Measurements from ENCODE around the gene MOV10L1.
A peak's percentile ranks its signal among the peaks of the same experiment; 100 is the strongest.

The MOV10L1 gene

DNA sequence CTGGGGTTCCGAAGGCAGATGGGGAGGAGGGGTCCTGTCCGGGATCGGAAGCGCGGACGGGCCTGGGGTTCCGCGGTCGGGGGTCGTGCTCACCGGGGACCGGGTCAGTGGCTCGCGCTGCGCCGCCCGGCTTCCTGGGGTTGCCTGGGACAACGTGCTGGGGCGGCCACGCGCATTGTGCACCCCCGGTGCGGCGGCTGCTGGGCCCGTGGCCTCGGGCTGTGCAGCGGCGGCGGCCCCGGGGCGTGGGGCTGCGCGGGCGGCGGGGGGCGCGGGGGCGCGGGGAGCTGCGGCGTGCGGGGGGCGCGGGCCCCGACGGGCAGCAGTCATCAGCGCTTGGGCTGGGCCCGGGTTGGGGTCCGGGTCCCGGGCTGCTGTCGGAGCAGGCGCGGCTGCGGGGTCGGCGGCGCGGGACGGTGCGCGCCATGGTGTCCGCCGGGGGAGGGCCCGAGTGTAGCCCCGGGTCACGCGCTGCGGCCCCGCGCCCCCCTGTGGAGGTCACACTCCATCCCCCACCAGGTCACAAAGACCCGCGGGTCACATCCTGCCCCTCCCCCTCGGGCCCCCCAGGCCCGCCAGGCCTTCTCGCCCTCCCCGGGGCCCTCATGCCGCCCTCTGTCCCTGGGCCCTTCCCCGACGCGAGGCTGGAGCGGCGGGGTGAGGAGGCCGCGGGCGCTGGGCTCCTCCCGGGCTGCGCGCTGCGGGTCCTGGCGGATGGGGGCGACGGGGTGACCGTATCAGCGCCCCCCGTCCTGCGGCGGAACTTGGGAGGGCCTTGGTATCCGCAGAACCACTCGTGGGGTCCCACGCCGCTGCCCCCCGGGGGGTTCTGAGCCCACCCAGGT, 31.5 kb upstream of the MOV10L1 start, which contains the start of gene TTLL8:
Gene TTLL8, minus strand, starts transcription at position 238 of the 845 bp plus-strand sequence.
- TF ChIP-seq TAF1 (IDR thresholded peaks at IDR 0.05; ENCODE audit: low read depth) (no peak), RAD21 (IDR thresholded peaks at IDR 0.05; ENCODE audit: low read depth) (no peak), TEAD4 (IDR thresholded peaks at IDR 0.05) (no peak), FOXM1 (IDR thresholded peaks at IDR 0.05; ENCODE audit: borderline replicate concordance, low read depth) (no peak), TCF12 (IDR thresholded peaks at IDR 0.05; ENCODE audit: low read depth) (no peak), YY1 (IDR thresholded peaks at IDR 0.05; ENCODE audit: low read depth) (no peak), ZBTB7A (IDR thresholded peaks at IDR 0.05; ENCODE audit: low read depth) (no peak), CREB1 (IDR thresholded peaks at IDR 0.05; ENCODE audit: low read depth) (no peak), NFIC (IDR thresholded peaks at IDR 0.05) (no peak), CEBPB (IDR thresholded peaks at IDR 0.05) (no peak), EP300 (IDR thresholded peaks at IDR 0.05; ENCODE audit: borderline replicate concordance) (no peak), EGR1 (IDR thresholded peaks at IDR 0.05) (no peak)
- TF ChIP-seq, protein P1, sequence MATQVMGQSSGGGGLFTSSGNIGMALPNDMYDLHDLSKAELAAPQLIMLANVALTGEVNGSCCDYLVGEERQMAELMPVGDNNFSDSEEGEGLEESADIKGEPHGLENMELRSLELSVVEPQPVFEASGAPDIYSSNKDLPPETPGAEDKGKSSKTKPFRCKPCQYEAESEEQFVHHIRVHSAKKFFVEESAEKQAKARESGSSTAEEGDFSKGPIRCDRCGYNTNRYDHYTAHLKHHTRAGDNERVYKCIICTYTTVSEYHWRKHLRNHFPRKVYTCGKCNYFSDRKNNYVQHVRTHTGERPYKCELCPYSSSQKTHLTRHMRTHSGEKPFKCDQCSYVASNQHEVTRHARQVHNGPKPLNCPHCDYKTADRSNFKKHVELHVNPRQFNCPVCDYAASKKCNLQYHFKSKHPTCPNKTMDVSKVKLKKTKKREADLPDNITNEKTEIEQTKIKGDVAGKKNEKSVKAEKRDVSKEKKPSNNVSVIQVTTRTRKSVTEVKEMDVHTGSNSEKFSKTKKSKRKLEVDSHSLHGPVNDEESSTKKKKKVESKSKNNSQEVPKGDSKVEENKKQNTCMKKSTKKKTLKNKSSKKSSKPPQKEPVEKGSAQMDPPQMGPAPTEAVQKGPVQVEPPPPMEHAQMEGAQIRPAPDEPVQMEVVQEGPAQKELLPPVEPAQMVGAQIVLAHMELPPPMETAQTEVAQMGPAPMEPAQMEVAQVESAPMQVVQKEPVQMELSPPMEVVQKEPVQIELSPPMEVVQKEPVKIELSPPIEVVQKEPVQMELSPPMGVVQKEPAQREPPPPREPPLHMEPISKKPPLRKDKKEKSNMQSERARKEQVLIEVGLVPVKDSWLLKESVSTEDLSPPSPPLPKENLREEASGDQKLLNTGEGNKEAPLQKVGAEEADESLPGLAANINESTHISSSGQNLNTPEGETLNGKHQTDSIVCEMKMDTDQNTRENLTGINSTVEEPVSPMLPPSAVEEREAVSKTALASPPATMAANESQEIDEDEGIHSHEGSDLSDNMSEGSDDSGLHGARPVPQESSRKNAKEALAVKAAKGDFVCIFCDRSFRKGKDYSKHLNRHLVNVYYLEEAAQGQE (IDR thresholded peaks at IDR 0.05; ENCODE audit: low read depth), result no peak
- TF ChIP-seq, protein P2, sequence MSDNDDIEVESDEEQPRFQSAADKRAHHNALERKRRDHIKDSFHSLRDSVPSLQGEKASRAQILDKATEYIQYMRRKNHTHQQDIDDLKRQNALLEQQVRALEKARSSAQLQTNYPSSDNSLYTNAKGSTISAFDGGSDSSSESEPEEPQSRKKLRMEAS (IDR thresholded peaks at IDR 0.05), result no peak
- TF ChIP-seq, protein P3, sequence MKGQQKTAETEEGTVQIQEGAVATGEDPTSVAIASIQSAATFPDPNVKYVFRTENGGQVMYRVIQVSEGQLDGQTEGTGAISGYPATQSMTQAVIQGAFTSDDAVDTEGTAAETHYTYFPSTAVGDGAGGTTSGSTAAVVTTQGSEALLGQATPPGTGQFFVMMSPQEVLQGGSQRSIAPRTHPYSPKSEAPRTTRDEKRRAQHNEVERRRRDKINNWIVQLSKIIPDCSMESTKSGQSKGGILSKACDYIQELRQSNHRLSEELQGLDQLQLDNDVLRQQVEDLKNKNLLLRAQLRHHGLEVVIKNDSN (IDR thresholded peaks at IDR 0.05), result no peak

GRCh38 chr22:50058906-50059880, 30.6 kb upstream of the MOV10L1 start:
- 0 out of 2 replicates have a peak, but pooled peaks have one; percentile 38 for TF ChIP-seq ZBTB7A (IDR thresholded peaks at IDR 0.05; ENCODE audit: low read depth)
- no peak for TF ChIP-seq EGR1 (IDR thresholded peaks at IDR 0.05)
- no peak for TF ChIP-seq TAF1 (IDR thresholded peaks at IDR 0.05; ENCODE audit: low read depth)
- no peak for TF ChIP-seq TCF12 (IDR thresholded peaks at IDR 0.05; ENCODE audit: low read depth)
- TF ChIP-seq NFIC (IDR thresholded peaks at IDR 0.05), result no peak
- no peak for TF ChIP-seq TEAD4 (IDR thresholded peaks at IDR 0.05)
- TF ChIP-seq, protein P2 (IDR thresholded peaks at IDR 0.05), result no peak
- no peak for TF ChIP-seq YY1 (IDR thresholded peaks at IDR 0.05; ENCODE audit: low read depth)

DNA sequence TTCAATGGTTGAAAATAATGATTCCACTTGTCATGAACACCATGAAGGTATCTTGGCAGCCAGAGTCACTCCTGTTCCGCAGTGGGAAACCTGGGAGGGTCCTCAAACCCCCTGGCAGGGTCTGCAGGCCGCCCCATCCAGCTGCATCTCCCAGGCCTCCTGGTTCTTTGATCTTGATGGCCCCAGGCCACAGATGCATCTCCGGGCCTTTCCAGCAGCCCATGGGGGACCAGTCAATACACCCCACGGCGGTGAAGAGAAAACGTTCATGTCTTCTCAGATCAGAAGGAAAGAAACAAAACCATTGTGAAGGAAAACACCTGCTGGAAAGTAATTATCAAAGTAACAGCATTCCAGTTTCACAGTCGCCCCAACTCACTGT, 29.9 kb upstream of the MOV10L1 start:
- TF ChIP-seq TCF12 (IDR thresholded peaks at IDR 0.05; ENCODE audit: low read depth), result no peak

DNA sequence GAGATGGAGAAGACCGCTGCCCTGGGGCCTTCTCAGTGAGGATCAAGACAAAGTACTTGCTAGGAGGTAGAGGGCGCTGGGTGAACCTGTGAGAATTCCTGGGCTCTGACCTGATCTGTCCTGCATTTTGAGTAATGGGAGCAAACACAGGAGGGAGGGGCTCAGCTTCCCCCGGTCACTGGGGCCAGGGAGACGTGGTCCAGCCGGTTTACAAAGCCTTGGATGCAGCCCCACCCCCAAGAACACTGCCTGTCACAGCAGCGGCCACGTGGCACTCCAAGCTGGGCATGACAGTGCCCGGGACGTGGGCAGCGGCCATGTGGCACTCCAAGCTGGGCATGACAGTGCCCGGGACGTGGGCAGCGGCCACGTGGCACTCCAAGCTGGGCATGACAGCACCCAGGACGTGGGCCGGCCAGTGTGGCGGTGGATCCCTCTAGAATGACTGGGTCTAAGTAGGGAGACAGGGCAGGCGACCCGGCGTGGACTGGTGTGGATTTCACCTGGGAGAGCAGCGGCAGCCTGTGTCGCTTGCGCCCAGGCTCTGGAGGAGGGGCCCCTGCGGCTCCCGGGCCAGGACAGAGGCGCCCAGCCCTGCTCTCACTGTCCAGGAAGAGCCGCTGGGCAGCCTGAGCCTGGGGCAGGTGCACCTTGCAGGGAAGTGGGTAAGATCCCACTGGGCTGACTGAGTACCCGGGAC, 29.2 kb upstream of the MOV10L1 start:
- TF ChIP-seq TAF1 (IDR thresholded peaks at IDR 0.05; ENCODE audit: low read depth) (no peak), RAD21 (IDR thresholded peaks at IDR 0.05; ENCODE audit: low read depth) (no peak), CEBPB (IDR thresholded peaks at IDR 0.05) (no peak), EGR1 (IDR thresholded peaks at IDR 0.05) (no peak), YY1 (IDR thresholded peaks at IDR 0.05; ENCODE audit: low read depth) (no peak), EP300 (IDR thresholded peaks at IDR 0.05; ENCODE audit: borderline replicate concordance) (no peak), ZBTB7A (IDR thresholded peaks at IDR 0.05; ENCODE audit: low read depth) (no peak), NFIC (IDR thresholded peaks at IDR 0.05) (no peak), FOXM1 (IDR thresholded peaks at IDR 0.05; ENCODE audit: borderline replicate concordance, low read depth) (no peak), TEAD4 (IDR thresholded peaks at IDR 0.05) (no peak), TCF12 (IDR thresholded peaks at IDR 0.05; ENCODE audit: low read depth) (no peak), CREB1 (IDR thresholded peaks at IDR 0.05; ENCODE audit: low read depth) (no peak)
- TF ChIP-seq, protein P2 (IDR thresholded peaks at IDR 0.05), result no peak
- TF ChIP-seq, protein P3 (IDR thresholded peaks at IDR 0.05), result no peak
- TF ChIP-seq, protein P1 (IDR thresholded peaks at IDR 0.05; ENCODE audit: low read depth), result no peak
